Nephron (organoid): ENCODE results near the gene PAGR1.

ENCODE experiments used
- H3K27ac Mint-ChIP-seq, 3 experiments: 2 replicates each; pipeline ENCODE4 v1.8.0; 2020; ENCODE audit warnings: mixed read lengths in 3 of 3, mild to moderate bottlenecking in 2 of 3, moderate library complexity in 1 of 3
- H3K27me3 Mint-ChIP-seq: 2 replicates; pipeline ENCODE4 v1.8.0; 2021; ENCODE audit warnings: low read depth, mild to moderate bottlenecking, moderate library complexity, mixed read lengths
- H3K36me3 Mint-ChIP-seq: 2 replicates; pipeline ENCODE4 v1.8.0; 2020; ENCODE audit warnings: low read depth, mixed read lengths
- H3K4me1 Mint-ChIP-seq: 2 replicates; pipeline ENCODE4 v1.8.0; 2020; ENCODE audit warnings: mixed read lengths
- H3K4me3 Mint-ChIP-seq, 3 experiments: 2 replicates each; pipeline ENCODE4 v1.8.0; 2020; ENCODE audit warnings: mild to moderate bottlenecking in 3 of 3, mixed read lengths in 3 of 3, moderate library complexity in 2 of 3
- H3K9me3 Mint-ChIP-seq: 2 replicates; pipeline ENCODE4 v1.8.0; 2020; ENCODE audit warnings: mixed read lengths
- CTCF ChIP-seq, 3 experiments: fragments of 200-600 bp; sonication (generic); IDR thresholded peaks; one replicate each; pipeline ENCODE4 v1.5.0; 2021; ENCODE audit warnings: antibody characterized with exemption in 3 of 3; ENCODE audit not compliant: unreplicated experiment in 3 of 3

The PAGR1 gene

GRCh38 chr16:29809031-29809747 lies 6.8 kb upstream of the PAGR1 start:
- Mint-ChIP-seq H3K4me3 (peak overlapping the region; percentile 82 to 92 (median 92)), H3K27ac (peak overlapping the region; percentile 86 to 98 (median 92)), H3K36me3 (peaks cover 10% of the 10 kb centered on the region), H3K27me3 (no peaks in the 10 kb centered on the region), H3K9me3 (no peaks in the 10 kb centered on the region), H3K4me1 (peaks cover 43% of the 10 kb centered on the region)
- TF ChIP-seq CTCF (IDR thresholded peaks at IDR 0.05; ENCODE audit: unreplicated experiment in 3 of 3) = no peak

- peaks cover 10% of the 10 kb centered on the region for H3K36me3 Mint-ChIP-seq
- peak overlapping the region; percentile 90 to 99 (median 91) for H3K27ac Mint-ChIP-seq
- H3K4me1 Mint-ChIP-seq = peaks cover 43% of the 10 kb centered on the region
These were observed 5.9 kb upstream of the PAGR1 start for GRCh38 chr16:29809850-29810698.

GRCh38 chr16:29810699-29811169 lies 5.2 kb upstream of the PAGR1 start:
- H3K27me3 Mint-ChIP-seq = no peaks in the 10 kb centered on the region
- peaks cover 45% of the 10 kb centered on the region for H3K4me1 Mint-ChIP-seq
- TF ChIP-seq CTCF (IDR thresholded peaks at IDR 0.05; ENCODE audit: unreplicated experiment in 3 of 3) = no peak
- H3K36me3 Mint-ChIP-seq = peaks cover 10% of the 10 kb centered on the region
- H3K4me3 Mint-ChIP-seq = peak overlapping the region; percentile 86 to 95 (median 94)
- H3K27ac Mint-ChIP-seq = peak overlapping the region; percentile 90 to 99 (median 91)
- H3K9me3 Mint-ChIP-seq = no peaks in the 10 kb centered on the region

More at GRCh38 chr16:29809850-29810698, 5.9 kb upstream of the PAGR1 start:
- TF ChIP-seq CTCF (IDR thresholded peaks at IDR 0.05; ENCODE audit: unreplicated experiment in 3 of 3) = no peak
- no peaks in the 10 kb centered on the region for H3K27me3 Mint-ChIP-seq
- peak overlapping the region; percentile 86 to 95 (median 94) for H3K4me3 Mint-ChIP-seq
- H3K9me3 Mint-ChIP-seq = no peaks in the 10 kb centered on the region

GRCh38 chr16:29811170-29811895 lies 4.6 kb upstream of the PAGR1 start:
- Mint-ChIP-seq H3K4me3 (peak overlapping the region; percentile 86 to 95 (median 94)), H3K27me3 (no peaks in the 10 kb centered on the region), H3K9me3 (no peaks in the 10 kb centered on the region), H3K27ac (peak overlapping the region; percentile 90 to 99 (median 91)), H3K4me1 (peaks cover 49% of the 10 kb centered on the region), H3K36me3 (peaks cover 10% of the 10 kb centered on the region)
- no peak for TF ChIP-seq CTCF (IDR thresholded peaks at IDR 0.05; ENCODE audit: unreplicated experiment in 3 of 3)

GRCh38 chr16:29811896-29812665 lies 3.9 kb upstream of the PAGR1 start, which contains the start of gene PRRT2:
PRRT2 (plus strand) TSS chr16:29812193; CDS start chr16:29813055, 862 bp downstream.
- H3K9me3 Mint-ChIP-seq = no peaks in the 10 kb centered on the region
- H3K27me3 Mint-ChIP-seq = no peaks in the 10 kb centered on the region
- peak within 1 kb of the TSS; percentile 90 to 99 (median 94) for H3K27ac Mint-ChIP-seq
- TF ChIP-seq CTCF (IDR thresholded peaks at IDR 0.05; ENCODE audit: unreplicated experiment in 3 of 3) = no peak
- peaks cover 14% of the 10 kb centered on the region for H3K36me3 Mint-ChIP-seq
- H3K4me3 Mint-ChIP-seq = peak within 1 kb of the TSS; percentile 86 to 95 (median 94)
- peaks cover 55% of the 10 kb centered on the region for H3K4me1 Mint-ChIP-seq
